Right atrium auricular region (tissue), 2 donors: ENCODE data around the gene PDE4D. TPM values are rescaled to one million over a fixed set of nuclear protein-coding genes. Genes with fewer than 3 reads are reported as not detected.
A peak's percentile ranks its signal among the peaks of the same experiment; 100 is the strongest.

Experiments
- DNase-seq: peaks from one replicate; pipeline ENCODE4 v3.0.0-alpha.2; 2019; ENCODE audit warnings: low spot score
- H3K27ac ChIP-seq, 2 donors: fragments of 200-600 bp; sonication (generic); 1 replicate in 1 of 2; 2 replicates in 1 of 2; pipeline ENCODE4 v1.5.1; 2016 to 2019
- H3K27me3 ChIP-seq, 2 donors: fragments of 200-600 bp; sonication (generic); one replicate each; pipeline versions ENCODE4 v1.5.1 to v1.6.0; 2017 to 2019
- H3K36me3 ChIP-seq: fragments of 200-600 bp; sonication (generic); one replicate; pipeline ENCODE4 v1.5.1; 2016
- H3K4me1 ChIP-seq, 2 donors: fragments of 200-600 bp; sonication (generic); one replicate each; pipeline versions ENCODE4 v1.5.1 to v1.6.0; 2017 to 2019
- H3K4me3 ChIP-seq, 2 donors: fragments of 200-600 bp; sonication (generic); 1 replicate in 1 of 2; 2 replicates in 1 of 2; pipeline ENCODE4 v1.5.1; 2017 to 2019; ENCODE audit warnings: mild to moderate bottlenecking in 1 of 2, moderate library complexity in 1 of 2
- H3K9me3 ChIP-seq, 2 donors: fragments of 200-600 bp; sonication (generic); one replicate each; pipeline ENCODE4 v1.5.1; 2019
- CTCF ChIP-seq, 2 donors: fragments of 200-600 bp; sonication (generic); IDR thresholded peaks; one replicate each; pipeline ENCODE4 v1.5.1; 2019; ENCODE audit warnings: antibody characterized with exemption in 2 of 2
- microRNA counts, 2 donors: library from miRNA; unstranded; fragments of <30 nt; microRNA quantifications; one replicate each; lab custom pipeline; 2016 to 2017
- microRNA-seq, 2 donors: library from miRNA; unstranded; fragments of <30 nt; microRNA quantifications; one replicate each; pipeline ENCODE4, GENCODE V29; 2016 to 2017; ENCODE audit warnings: borderline number of aligned reads in 2 of 2, borderline replicate concordance in 1 of 2
- total RNA-seq, 2 donors: library from RNA; depleted of rRNA; stranded (reverse); fragments of >200 nt; gene quantifications; one replicate each; pipeline ENCODE4 v1.1.0, GENCODE V29; 2016

PDE4D gene
- total RNA-seq, 2 donors from 2014 or later, result 43.3 to 44.0 TPM

DNA sequence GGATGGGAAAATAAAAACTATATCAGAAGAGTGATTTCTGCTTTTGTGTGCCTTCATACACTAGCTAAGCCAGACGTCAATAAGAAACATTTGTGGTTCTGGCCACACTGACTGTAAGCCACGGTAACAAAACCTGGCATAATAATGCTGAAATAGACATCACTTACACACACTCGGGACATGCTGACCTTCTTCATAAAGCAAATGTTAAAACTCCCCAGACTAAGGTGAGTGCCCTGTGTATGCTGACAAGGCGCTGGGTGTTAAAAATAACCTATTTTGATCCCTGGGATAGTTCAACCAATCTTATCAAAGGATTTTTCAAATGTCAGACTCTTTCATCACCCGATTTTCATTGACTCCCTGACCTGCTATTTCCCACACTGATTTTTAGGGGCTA, 973.7 kb downstream of the PDE4D start:
- no peak for TF ChIP-seq CTCF (IDR thresholded peaks at IDR 0.05)
- Histone ChIP-seq H3K9me3 (no peaks in the 10 kb centered on the region), H3K36me3 (no peaks in the 10 kb centered on the region), H3K4me1 (peaks cover 0 to 30% of the 10 kb centered on the region in 2 donors), H3K27me3 (no peaks in the 10 kb centered on the region), H3K27ac (peak overlapping the region in 1 of 2 donors; percentile 21), H3K4me3 (no peak overlapping the region)
- DNase-seq, result no peak

MicroRNA genes within 50 kb of the gene (microRNA counts, 767-probe panel; counts per million panel counts)
- microRNA hsa-miR-582-3p (lab: Ali Mortazavi, UCI), result 0 to 1,790 counts per million in 2 donors
- 0 to 31.0 counts per million in 2 donors for microRNA hsa-miR-582-5p (lab: Ali Mortazavi, UCI)

Small RNAs within 50 kb of the gene (microRNA-seq; reads per million reads assigned to microRNA genes)
- 4.2 to 10.6 reads per million in 2 donors for gene MIR582
